VCaP (cell line): ENCODE results near the gene GLYATL1B.
"Not testable (repeated sequence)": the region's sequence is repeated elsewhere in the genome, so short reads cannot be mapped to it uniquely, and the experiment has no call there.

Experiments used
- H3K27ac ChIP-seq: fragments of 450-650 bp; 2 replicates; pipeline ENCODE4 v1.5.1; 2017
- CTCF ChIP-seq: fragments of 450-650 bp; conservative IDR thresholded peaks from 2 replicates; pipeline ENCODE4 v1.5.1; 2017; ENCODE audit warnings: mild to moderate bottlenecking, moderate library complexity

Gene GLYATL1B

GRCh38 chr11:59086007-59086406 is at the start of gene GLYATL1B:
GLYATL1B (plus strand) TSS chr11:59086307; CDS start chr11:59086307, 0 bp downstream.
- not testable (repeated sequence) for H3K27ac ChIP-seq

- H3K27ac ChIP-seq: not testable (repeated sequence)
Observed at GRCh38 chr11:59036542-59036941, 49.6 kb upstream of the GLYATL1B start.

DNA sequence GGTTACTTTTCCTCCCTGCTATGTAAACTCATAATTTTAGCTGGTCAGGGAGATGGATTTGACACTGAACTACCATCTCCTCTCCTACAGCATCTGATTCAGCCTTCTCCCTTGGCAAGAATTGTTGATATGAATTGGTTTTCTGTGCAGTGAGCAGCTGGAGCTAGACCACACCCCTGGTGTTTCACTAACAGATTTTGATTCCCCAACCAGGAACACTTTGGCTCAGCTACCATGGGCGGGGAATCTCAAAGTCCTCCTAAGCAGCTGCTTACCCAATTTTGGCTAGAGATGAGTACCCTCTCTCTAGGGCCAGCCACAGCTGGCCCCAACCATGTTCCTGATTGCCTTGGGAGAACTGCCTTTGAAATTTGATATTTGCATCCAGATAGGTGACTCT is 48.7 kb upstream of the GLYATL1B start:
- not testable (repeated sequence) for H3K27ac ChIP-seq

GRCh38 chr11:59040607-59041006 is 45.5 kb upstream of the GLYATL1B start:
- TF ChIP-seq CTCF: no peak
- no peak overlapping the region for H3K27ac ChIP-seq

DNA sequence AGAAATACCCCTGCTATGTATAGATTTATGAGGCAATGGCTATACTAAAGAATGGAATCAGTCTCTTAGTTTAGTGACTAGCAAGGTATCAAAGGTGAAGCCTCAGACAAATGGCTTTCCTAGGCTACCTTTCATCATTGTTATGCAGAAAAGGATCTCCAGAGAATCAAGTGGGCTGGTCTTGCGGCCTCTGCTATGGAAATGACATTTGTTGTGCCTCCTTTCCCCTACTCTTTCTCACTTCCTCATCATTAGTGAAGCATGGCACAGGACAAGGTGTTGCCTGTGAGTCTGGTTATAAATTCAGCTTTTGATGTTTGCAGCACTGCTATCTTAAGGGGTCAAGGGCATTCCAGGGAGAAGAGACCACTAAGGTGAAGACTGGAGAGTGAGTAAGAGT is 34.7 kb upstream of the GLYATL1B start:
- not testable (repeated sequence) for H3K27ac ChIP-seq

DNA sequence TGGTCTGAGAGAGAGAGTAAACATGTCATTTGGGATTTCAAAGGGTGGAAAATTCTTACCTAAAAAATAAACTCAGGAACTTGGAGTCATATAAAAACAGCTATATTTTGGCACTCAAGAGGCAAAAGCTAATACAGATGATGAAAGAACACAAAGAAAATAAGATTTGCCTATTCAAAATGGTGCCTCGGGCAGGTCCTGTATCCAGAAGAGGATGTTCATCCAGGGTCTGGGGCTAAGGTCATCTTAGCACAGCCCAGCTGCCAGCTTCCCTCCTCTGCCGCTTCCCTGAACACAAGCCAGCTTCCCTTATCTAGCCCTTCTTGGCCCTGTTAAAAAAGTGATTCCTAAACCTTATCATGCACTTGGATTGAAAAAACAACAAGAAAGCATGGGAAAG is 33.8 kb upstream of the GLYATL1B start:
- H3K27ac ChIP-seq: not testable (repeated sequence)

DNA sequence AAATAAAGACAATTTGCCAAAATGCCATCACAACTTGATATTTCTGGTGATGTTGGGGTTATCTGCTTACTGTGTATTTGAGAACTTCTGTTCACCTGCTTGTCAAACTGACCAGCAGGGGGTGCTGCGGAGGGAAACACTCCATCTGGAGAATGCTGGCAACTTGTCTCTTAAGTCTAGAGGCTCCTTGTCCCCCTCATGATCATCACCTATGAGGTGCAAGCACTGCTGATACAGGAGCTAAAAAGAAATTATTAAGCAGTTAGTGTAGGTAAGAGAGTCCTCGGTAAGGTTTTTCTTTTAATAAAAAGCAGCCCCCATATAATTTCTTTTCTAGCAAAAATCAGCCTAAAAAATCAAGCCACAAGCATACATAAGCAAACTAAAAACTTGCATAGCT is 32.7 kb upstream of the GLYATL1B start:
- peak; percentile 43 for TF ChIP-seq CTCF
- no peak overlapping the region for H3K27ac ChIP-seq

DNA sequence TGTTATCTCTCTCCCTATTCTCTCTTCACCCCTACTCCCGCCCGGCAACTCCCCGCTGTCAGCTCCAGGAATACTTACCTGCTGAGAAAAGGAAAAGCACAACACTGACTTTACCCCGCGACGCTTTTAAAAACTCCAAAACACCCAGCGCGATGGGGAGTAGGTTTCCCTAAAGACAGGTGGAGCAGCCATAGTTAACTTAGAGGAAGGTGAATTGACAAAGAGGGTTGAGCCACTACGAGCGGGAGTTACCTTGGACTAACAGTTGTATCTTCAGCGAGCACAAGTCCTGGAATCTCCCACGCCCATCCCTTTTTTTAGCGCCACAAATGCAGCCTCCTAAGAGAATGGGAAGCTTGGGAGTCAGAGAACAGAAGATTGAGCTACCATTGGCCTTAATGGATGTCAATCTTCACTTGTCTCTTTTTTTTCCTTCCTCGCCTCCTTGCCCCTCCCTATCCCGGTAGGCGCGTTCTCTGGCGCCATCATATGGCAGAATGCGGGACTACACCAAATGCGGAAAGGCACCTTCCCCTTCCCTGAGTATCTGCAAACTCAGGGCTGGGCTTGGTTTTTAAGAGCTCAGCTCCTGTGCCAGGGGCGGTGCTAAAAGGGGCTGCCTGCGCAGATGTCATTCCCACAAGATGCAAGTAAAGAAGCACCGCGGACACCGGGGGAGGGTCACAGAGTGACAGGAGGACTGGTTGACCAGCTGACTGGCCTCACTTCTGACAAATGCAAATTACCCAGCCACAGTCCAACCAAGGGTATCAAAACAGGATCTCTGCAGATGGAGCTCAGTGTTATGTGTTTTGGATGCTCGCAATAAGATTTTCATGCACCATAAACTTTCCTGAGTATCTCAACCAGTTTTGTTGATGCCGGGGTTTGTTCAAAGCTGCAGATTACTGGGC is 27.7 kb upstream of the GLYATL1B start:
- peak; percentile 90 for TF ChIP-seq CTCF
- peak overlapping the region; percentile 73 for H3K27ac ChIP-seq

DNA sequence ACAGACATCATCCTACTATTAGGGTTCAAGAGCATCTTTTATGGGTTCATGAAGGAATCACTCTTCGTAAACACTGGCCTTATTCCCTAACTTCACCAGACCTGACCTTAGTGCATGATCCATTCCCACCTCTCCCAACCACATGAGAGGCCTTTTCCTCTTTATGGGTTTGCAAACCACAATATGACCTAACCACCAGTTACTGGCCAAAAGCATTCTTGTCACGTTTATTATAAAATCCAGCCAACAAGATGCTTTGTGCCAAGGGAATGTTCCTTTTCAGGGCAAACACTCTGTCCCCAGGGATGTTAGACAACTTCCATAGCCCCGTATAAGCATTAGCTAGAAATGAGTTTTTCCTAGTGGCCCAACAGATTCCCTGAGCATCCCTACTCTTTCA is 26.0 kb upstream of the GLYATL1B start:
- H3K27ac ChIP-seq: not testable (repeated sequence)

DNA sequence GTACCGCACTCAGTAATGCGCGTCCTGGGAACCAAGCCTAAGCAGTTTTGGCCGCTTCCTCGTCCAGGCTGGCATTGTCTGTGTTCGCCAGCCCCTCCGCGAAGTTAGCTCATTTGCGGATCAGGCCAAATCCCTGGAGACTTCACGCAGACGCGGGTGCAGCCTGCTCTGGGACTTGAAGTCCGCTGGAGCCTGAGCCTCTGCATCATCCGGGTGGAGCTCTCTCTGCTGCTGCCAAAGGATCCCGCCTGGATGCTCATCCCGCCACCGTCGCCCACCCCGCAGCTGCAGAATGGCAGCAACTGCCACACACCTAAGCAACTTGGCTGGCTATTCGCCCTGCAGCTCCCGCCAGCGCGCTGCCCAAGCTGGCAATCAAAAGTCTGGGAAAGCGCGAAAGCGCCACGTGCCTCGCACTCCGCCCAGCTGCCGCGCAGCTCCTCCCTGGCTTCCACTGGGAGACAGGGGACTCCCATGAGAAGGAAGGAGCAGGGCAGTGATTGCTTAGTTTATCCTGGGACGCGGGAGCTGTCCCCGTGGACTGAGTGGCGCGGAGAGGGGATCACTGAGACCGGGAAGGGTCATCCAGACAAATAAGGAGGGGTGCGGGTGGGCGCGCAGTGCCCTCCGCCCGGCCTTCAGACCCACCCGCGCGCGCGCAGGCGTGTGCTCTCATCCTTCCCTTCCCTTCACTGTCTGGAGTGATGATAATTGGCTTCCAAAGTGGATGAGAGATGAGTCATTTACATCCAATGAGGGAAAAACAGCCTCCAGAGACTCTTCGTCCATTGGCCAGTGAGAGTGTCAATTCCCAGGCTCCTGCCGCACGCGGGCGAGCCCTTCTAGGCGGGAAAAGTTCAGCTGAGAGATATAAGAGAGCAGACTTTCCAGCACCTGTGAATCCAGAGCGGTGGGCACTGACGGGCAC is 23.2 kb upstream of the GLYATL1B start:
- H3K27ac ChIP-seq: no peak overlapping the region
- no peak for TF ChIP-seq CTCF

GRCh38 chr11:59063996-59064727 is 21.9 kb upstream of the GLYATL1B start:
- not testable (repeated sequence) for H3K27ac ChIP-seq
